Measurements from ENCODE around the gene NIT1. TPM values are rescaled to one million over a fixed set of nuclear protein-coding genes. Genes with fewer than 3 reads are reported as not detected.

The NIT1 gene
- total RNA-seq, 1 experiment from 2014 or later: 47.2 TPM

DNA sequence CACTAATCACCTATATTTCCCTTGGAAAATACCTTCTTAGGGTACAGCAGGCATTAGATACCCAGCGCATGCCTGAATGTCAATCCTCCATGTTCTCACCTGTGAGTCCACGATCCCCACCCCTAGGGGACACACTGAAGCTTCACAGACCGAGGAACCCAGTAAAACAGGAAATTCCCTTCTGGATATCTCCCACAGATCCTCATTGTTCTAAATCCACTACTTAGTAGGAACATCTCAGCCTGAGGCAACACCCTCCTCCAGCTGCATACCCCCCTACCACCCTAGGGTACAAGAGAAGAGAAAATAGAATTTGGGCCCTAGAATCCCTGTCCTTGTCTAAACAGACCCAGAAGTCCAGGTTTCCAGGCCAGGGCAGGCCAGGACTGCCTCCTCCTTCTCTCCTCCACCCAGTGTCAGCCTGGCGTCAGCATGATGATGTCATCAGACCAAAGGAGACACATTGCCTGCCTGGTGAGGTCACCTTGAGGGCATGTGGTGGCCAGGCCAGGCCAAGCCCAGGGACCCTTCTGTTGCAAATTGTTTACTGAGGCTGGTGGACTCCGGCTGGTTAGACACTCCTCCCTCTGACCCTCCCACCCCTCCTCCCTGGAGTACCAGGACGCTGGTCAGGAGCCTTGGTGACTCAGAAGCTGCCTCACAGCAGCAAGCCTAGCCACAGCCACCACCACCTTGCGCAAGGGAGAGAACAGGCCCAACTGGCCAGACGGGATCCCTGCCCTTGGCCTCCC is 34.7 kb upstream of the NIT1 start:
- H3K9me3 Mint-ChIP-seq: no peaks in the 10 kb centered on the region
- H3K36me3 Mint-ChIP-seq: no peaks in the 10 kb centered on the region
- H3K4me3 Mint-ChIP-seq: no peak overlapping the region
- no peak; the same call in none of the 2 replicates for ATAC-seq
- ChIA-PET CTCF (interaction anchor here (0.5 to 1.9 kb wide), 3 partner anchors 11 to 62 kb away, joined by 3 to 6 read pairs (median 4); partner anchors contain the start of gene F11R), POLR2A (no interaction called here)
- TF ChIP-seq ETV6 (CRISPR knock-in tag; IDR thresholded peaks at IDR 0.05): no peak
- peak; percentile 51; the same call in 1 of the 2 replicates for TF ChIP-seq ZNF263 (CRISPR knock-in tag; IDR thresholded peaks at IDR 0.05; ENCODE audit: low read depth)
- no peak for TF ChIP-seq ZNF416 (CRISPR knock-in tag; IDR thresholded peaks at IDR 0.05)
- TF ChIP-seq, protein P1, sequence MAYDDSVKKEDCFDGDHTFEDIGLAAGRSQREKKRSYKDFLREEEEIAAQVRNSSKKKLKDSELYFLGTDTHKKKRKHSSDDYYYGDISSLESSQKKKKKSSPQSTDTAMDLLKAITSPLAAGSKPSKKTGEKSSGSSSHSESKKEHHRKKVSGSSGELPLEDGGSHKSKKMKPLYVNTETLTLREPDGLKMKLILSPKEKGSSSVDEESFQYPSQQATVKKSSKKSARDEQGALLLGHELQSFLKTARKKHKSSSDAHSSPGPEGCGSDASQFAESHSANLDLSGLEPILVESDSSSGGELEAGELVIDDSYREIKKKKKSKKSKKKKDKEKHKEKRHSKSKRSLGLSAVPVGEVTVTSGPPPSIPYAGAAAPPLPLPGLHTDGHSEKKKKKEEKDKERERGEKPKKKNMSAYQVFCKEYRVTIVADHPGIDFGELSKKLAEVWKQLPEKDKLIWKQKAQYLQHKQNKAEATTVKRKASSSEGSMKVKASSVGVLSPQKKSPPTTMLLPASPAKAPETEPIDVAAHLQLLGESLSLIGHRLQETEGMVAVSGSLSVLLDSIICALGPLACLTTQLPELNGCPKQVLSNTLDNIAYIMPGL (CRISPR knock-in tag; IDR thresholded peaks at IDR 0.05): no peak
- no peak for TF ChIP-seq SMAD4 (CRISPR knock-in tag; IDR thresholded peaks at IDR 0.05)
- no peak overlapping the region for H3K27ac Mint-ChIP-seq
- peaks cover 41% of the 10 kb centered on the region for H3K4me1 Mint-ChIP-seq
- no peak for DNase-seq (ENCODE audit: low spot score)
- H3K27me3 Mint-ChIP-seq (ENCODE audit: low read depth): no peaks in the 10 kb centered on the region; the same call in 1 of the 2 replicates

DNA sequence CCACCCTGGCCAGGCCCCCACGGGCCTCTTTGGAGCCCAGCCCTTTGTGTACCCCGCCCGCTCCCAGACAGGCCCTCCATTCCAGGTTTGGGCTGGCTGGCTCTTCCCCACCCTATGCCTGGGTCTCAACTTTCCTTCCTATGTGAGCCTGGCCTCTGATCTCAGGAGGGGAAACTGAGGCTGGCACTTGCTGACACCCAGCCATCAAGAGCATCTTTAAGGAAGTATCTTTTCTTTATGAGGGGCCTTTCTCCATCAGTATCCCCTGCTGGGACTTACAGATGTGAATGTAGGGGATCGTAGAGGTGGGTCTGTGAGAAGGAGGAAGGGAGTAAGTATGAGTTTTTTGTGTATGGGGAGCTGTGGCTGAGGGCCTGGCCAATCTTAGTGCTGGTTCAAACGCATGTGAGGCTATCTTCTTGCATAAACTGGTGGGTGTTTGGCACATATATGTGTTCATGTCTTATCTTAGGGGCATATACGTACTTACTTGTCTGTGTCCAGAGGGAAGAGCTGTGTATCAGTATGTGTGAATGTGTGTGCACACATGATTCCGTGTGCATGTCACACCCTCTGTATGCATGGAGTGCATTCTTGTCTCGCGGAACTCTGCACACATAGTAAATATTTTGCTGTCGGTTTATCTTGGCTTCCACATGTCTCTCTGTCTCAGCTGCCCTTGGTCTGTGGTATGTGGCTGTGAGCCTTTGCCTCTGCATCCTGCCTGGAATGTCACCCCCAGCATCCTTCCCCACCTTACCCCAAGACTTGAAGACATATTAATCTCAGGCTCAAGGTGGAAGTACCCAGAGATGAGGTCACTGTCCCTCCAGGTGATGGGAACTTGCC is 33.9 kb upstream of the NIT1 start:
- no peak overlapping the region for H3K4me3 Mint-ChIP-seq
- POLR2A ChIA-PET: interaction anchor here (0.6 kb wide), 1 partner anchor 206 kb away, joined by 3 read pairs; no protein-coding TSS in a partner anchor
- TF ChIP-seq NFATC4 (CRISPR knock-in tag; IDR thresholded peaks at IDR 0.05) (no peak), RORB (CRISPR knock-in tag; IDR thresholded peaks at IDR 0.05) (no peak), EMX1 (CRISPR knock-in tag; IDR thresholded peaks at IDR 0.05) (no peak), TP53 (CRISPR knock-in tag; IDR thresholded peaks at IDR 0.05) (no peak), ZNF396 (CRISPR knock-in tag; IDR thresholded peaks at IDR 0.05; ENCODE audit: borderline replicate concordance) (no peak), CREM (CRISPR knock-in tag; IDR thresholded peaks at IDR 0.05) (no peak), SMAD4 (CRISPR knock-in tag; IDR thresholded peaks at IDR 0.05) (no peak), TEAD4 (CRISPR knock-in tag; IDR thresholded peaks at IDR 0.05) (no peak), GRHL2 (CRISPR knock-in tag; IDR thresholded peaks at IDR 0.05; ENCODE audit: insufficient replicate concordance, severe bottlenecking) (no peak), JUN (CRISPR knock-in tag; IDR thresholded peaks at IDR 0.05) (no peak)
- TF ChIP-seq, protein P2, sequence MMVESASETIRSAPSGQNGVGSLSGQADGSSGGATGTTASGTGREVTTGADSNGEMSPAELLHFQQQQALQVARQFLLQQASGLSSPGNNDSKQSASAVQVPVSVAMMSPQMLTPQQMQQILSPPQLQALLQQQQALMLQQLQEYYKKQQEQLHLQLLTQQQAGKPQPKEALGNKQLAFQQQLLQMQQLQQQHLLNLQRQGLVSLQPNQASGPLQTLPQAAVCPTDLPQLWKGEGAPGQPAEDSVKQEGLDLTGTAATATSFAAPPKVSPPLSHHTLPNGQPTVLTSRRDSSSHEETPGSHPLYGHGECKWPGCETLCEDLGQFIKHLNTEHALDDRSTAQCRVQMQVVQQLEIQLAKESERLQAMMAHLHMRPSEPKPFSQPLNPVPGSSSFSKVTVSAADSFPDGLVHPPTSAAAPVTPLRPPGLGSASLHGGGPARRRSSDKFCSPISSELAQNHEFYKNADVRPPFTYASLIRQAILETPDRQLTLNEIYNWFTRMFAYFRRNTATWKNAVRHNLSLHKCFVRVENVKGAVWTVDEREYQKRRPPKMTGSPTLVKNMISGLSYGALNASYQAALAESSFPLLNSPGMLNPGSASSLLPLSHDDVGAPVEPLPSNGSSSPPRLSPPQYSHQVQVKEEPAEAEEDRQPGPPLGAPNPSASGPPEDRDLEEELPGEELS (CRISPR knock-in tag; IDR thresholded peaks at IDR 0.05): no peak
- TF ChIP-seq, protein P3, sequence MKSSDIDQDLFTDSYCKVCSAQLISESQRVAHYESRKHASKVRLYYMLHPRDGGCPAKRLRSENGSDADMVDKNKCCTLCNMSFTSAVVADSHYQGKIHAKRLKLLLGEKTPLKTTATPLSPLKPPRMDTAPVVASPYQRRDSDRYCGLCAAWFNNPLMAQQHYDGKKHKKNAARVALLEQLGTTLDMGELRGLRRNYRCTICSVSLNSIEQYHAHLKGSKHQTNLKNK (CRISPR knock-in tag; IDR thresholded peaks at IDR 0.05): no peak
- TF ChIP-seq, protein P4, sequence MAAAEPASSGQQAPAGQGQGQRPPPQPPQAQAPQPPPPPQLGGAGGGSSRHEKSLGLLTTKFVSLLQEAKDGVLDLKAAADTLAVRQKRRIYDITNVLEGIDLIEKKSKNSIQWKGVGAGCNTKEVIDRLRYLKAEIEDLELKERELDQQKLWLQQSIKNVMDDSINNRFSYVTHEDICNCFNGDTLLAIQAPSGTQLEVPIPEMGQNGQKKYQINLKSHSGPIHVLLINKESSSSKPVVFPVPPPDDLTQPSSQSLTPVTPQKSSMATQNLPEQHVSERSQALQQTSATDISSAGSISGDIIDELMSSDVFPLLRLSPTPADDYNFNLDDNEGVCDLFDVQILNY (CRISPR knock-in tag; IDR thresholded peaks at IDR 0.05): no peak
- TF ChIP-seq, protein P5, sequence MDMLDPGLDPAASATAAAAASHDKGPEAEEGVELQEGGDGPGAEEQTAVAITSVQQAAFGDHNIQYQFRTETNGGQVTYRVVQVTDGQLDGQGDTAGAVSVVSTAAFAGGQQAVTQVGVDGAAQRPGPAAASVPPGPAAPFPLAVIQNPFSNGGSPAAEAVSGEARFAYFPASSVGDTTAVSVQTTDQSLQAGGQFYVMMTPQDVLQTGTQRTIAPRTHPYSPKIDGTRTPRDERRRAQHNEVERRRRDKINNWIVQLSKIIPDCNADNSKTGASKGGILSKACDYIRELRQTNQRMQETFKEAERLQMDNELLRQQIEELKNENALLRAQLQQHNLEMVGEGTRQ (CRISPR knock-in tag; IDR thresholded peaks at IDR 0.05): no peak
- peaks cover 43% of the 10 kb centered on the region for H3K4me1 Mint-ChIP-seq
- H3K27me3 Mint-ChIP-seq (ENCODE audit: low read depth): no peaks in the 10 kb centered on the region; the same call in 1 of the 2 replicates
- H3K36me3 Mint-ChIP-seq: no peaks in the 10 kb centered on the region
- H3K9me3 Mint-ChIP-seq: no peaks in the 10 kb centered on the region
- CTCF ChIA-PET: interaction anchor here (0.5 to 4.0 kb wide), 5 partner anchors 12 to 94 kb away, joined by 3 to 24 read pairs (median 6); partner anchors contain the start of genes F11R and KLHDC9
- ATAC-seq: no peak
- H3K27ac Mint-ChIP-seq: no peak overlapping the region
- DNase-seq (ENCODE audit: low spot score): no peak

Data from WTC11 (cell line).